Spleen (tissue), 11 donors: ENCODE measurements around the gene G3BP1. TPM values are rescaled to one million over a fixed set of nuclear protein-coding genes. Genes with fewer than 3 reads are reported as not detected.
A peak's percentile ranks its signal among the peaks of the same experiment; 100 is the strongest.

Experiments used
- DNase-seq: peaks from one replicate; pipeline ENCODE4 v3.0.0-alpha.2; 2020
- H3K27ac ChIP-seq, 8 donors: fragments of 200-600 bp; sonication (generic) in 7 of 8; 1 replicate in 4 of 8; 2 replicates in 4 of 8; pipeline versions ENCODE4 v1.5.0 to v1.8.0; 2016 to 2021; ENCODE audit warnings: inconsistent platforms in 4 of 8, mild to moderate bottlenecking in 4 of 8, moderate library complexity in 1 of 8
- H3K27me3 ChIP-seq, 7 donors: fragments of 200-600 bp; sonication (generic) in 6 of 7; replicated peaks in 1 of 7; 1 replicate in 4 of 7; 2 replicates in 3 of 7; pipeline versions ENCODE4 v1.5.0 to v1.8.0; 2016 to 2021; ENCODE audit warnings: inconsistent platforms in 3 of 7, mild to moderate bottlenecking in 1 of 7
- H3K36me3 ChIP-seq, 6 donors: fragments of 200-600 bp; sonication (generic) in 5 of 6; 1 replicate in 4 of 6; 2 replicates in 2 of 6; pipeline versions ENCODE4 v1.5.0 to v1.8.0; 2016 to 2021; ENCODE audit warnings: inconsistent platforms in 2 of 6
- H3K4me1 ChIP-seq, 6 donors: fragments of 200-600 bp; sonication (generic) in 5 of 6; 1 replicate in 3 of 6; 2 replicates in 3 of 6; pipeline versions ENCODE4 v1.5.0 to v1.8.0; 2016 to 2021; ENCODE audit warnings: inconsistent platforms in 3 of 6
- H3K4me3 ChIP-seq, 8 donors: fragments of 200-600 bp; sonication (generic) in 7 of 8; 1 replicate in 4 of 8; 2 replicates in 4 of 8; pipeline versions ENCODE4 v1.5.0 to v1.8.0; 2016 to 2021; ENCODE audit warnings: inconsistent platforms in 4 of 8, mild to moderate bottlenecking in 4 of 8, moderate library complexity in 2 of 8
- H3K9me3 ChIP-seq, 8 donors: fragments of 200-600 bp; sonication (generic) in 7 of 8; 1 replicate in 4 of 8; 2 replicates in 4 of 8; pipeline versions ENCODE4 v1.5.0 to v1.8.0; 2016 to 2021; ENCODE audit warnings: inconsistent platforms in 4 of 8
- POLR2A ChIP-seq, 3 donors: fragments of 450-650 bp; IDR thresholded peaks; one replicate each; pipeline ENCODE4 v1.5.1; 2017; ENCODE audit warnings: antibody characterized with exemption in 3 of 3, mild to moderate bottlenecking in 1 of 3
- POLR2AphosphoS5 ChIP-seq, 3 donors: sonication (generic); formaldehyde crosslinking; IDR thresholded peaks; one replicate each; pipeline ENCODE4 v1.5.1; 2017; ENCODE audit warnings: antibody characterized with exemption in 3 of 3
- WGBS, 5 donors: extraction: QIAGEN DNeasy Blood & Tissue Kit in 3 of 5; methylation state at CpG; one replicate each; pipeline versions ENCODE4 v1.1.5 to v1.1.7; 2013 to 2018; 5-methylcytosine and 5-hydroxymethylcytosine counted together
- intact Hi-C: fragments of 100-400 bp; cut with DNase I; formaldehyde crosslinking; loops from one replicate; pipeline ENCODE4 v1.15.0; 2023; ENCODE audit warnings: low total_unique reads
- polyA plus RNA-seq, 3 donors: library from polyadenylated mRNA; stranded (reverse); fragments of 200-250 nt; gene quantifications; one replicate each; pipeline ENCODE4 v1.2.1, GENCODE V29; 2013
- total RNA-seq, 7 donors: library from RNA; depleted of rRNA in 3 of 7; stranded (reverse); fragments of >200 nt in 3 of 7; fragmentation: NEBNext Ultra II Directional in 4 of 7; extraction: Animal tissue kit (Norgen Biotek cat#: 25700) in 4 of 7; gene quantifications; one replicate each; pipeline versions ENCODE4 v1.1.0 to v1.2.1, GENCODE V29; 2016 to 2021
- TF ChIP-seq, protein P1 (sequence below), 11 experiments: fragments of 200-600 bp in 7 of 11; fragments of 450-650 bp in 4 of 11; sonication (generic) in 4 of 11; IDR thresholded peaks in 8 of 11; conservative IDR thresholded peaks in 3 of 11; 1 replicate in 7 of 11; 2 replicates in 4 of 11; pipeline versions ENCODE4 v1.4.0 to v1.8.0; 2016 to 2021; ENCODE audit warnings: antibody characterized with exemption in 11 of 11, inconsistent platforms in 4 of 11, mild to moderate bottlenecking in 1 of 11
- donor health status: healthy with polysubstance abuse.
- donor health status: DM: no; HTN: no; CAD: no; lungs with moderate emphysema.
- donor health status: DM: no; HTN: no; CAD: no.
- donor health status: Bipolar disorder and iron deficiency.
- donor health status: healthy.
- donor health status: DM: no; HTN: no; CAD: no.
- donor health status: DM: yes; HTN: yes; CAD: no.

The G3BP1 gene
- total and polyA plus RNA-seq, 10 donors: 16.1 to 167 (median 151) TPM

DNA sequence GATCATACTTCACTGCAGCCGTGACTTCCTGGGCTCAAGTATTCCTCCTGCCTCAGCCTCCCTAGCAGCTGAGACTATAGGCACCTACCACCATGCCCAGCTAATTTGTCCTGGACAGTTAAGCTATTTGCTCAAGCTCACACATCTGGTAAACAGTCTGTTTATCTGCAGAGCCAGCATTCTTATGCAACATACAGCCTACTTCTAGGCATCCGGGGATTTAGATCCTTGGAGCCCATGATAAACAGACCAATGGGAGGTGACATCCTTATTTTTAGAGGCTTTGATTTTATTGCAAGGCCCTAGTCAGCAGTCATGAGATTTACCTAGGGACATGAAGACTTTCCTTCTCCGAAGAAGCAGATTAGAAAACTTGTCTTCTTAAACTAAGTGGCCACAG lies 34.3 kb upstream of the G3BP1 start:
- H3K9me3 ChIP-seq: no peaks in the 10 kb centered on the region
- 82 to 96% (median 94%) methylated on average over 3 of the region's 3 CpGs for WGBS, 5 donors
- intact Hi-C loops: no loop called here

DNA sequence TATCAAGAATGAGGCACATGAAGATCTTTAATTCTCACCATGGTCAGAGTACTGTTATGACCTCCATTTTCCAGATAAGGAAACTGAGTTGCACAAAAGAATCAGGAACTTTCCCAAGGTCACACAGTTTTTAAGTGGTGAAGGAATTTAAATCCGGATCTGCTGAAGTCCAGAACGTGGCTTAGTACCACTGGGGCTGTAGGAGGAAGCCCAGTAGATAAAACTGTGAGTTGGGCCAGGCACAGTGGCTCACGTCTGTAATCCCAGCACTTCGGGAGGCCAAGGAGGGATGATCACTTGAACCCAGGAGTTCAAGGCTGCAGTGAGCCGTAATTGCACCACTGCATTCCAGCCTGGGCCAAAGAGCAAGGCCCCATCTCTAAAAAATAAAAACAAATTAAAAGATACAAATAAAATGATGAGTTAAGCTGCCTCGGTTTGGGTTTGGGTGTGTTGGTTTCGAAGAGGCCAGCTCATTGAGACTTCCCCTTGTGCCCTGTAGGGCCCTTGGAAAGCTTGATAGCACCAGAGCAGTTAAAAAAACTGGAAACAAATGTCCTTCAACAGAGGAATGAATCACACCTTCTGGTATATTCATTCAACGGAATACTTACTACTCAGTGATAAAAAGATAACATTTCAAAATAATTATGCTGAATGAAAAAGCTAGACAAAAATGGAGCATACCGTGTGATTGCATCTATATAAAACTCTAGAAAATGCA lies 33.5 kb upstream of the G3BP1 start:
- peaks cover 10 to 52% (median 27%) of the 10 kb centered on the region in 6 donors for H3K4me1 ChIP-seq
- intact Hi-C loops: no loop called here
- WGBS, 5 donors: 49 to 73% (median 59%) methylated on average over 8 to 9 of the region's 9 CpGs
- TF ChIP-seq, protein P1, sequence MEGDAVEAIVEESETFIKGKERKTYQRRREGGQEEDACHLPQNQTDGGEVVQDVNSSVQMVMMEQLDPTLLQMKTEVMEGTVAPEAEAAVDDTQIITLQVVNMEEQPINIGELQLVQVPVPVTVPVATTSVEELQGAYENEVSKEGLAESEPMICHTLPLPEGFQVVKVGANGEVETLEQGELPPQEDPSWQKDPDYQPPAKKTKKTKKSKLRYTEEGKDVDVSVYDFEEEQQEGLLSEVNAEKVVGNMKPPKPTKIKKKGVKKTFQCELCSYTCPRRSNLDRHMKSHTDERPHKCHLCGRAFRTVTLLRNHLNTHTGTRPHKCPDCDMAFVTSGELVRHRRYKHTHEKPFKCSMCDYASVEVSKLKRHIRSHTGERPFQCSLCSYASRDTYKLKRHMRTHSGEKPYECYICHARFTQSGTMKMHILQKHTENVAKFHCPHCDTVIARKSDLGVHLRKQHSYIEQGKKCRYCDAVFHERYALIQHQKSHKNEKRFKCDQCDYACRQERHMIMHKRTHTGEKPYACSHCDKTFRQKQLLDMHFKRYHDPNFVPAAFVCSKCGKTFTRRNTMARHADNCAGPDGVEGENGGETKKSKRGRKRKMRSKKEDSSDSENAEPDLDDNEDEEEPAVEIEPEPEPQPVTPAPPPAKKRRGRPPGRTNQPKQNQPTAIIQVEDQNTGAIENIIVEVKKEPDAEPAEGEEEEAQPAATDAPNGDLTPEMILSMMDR (IDR thresholded peaks at IDR 0.05 in 8 of 11, conservative IDR thresholded peaks at IDR 0.05 in 3 of 11): no peak
- TF ChIP-seq POLR2AphosphoS5 (IDR thresholded peaks at IDR 0.05) (no peak), POLR2A (IDR thresholded peaks at IDR 0.05) (no peak)
- H3K4me3 ChIP-seq: no peak overlapping the region
- peak overlapping the region in 4 of 8 donors; percentile 1 to 47 (median 32) for H3K27ac ChIP-seq
- peaks cover 0 to 63% (median 10%) of the 10 kb centered on the region in 6 donors for H3K36me3 ChIP-seq
- no peaks in the 10 kb centered on the region for H3K9me3 ChIP-seq
- H3K27me3 ChIP-seq: no peaks in the 10 kb centered on the region
- no peak for DNase-seq

More for the DNA sequence above, 34.3 kb upstream of the G3BP1 start:
- Histone ChIP-seq H3K27ac (peak overlapping the region in 4 of 8 donors; percentile 1 to 47 (median 34)), H3K36me3 (peaks cover 0 to 57% (median 5%) of the 10 kb centered on the region in 6 donors), H3K4me1 (peaks cover 10 to 52% (median 26%) of the 10 kb centered on the region in 6 donors), H3K27me3 (no peaks in the 10 kb centered on the region), H3K4me3 (no peak overlapping the region)
- DNase-seq: no peak
- TF ChIP-seq POLR2AphosphoS5 (IDR thresholded peaks at IDR 0.05): no peak

DNA sequence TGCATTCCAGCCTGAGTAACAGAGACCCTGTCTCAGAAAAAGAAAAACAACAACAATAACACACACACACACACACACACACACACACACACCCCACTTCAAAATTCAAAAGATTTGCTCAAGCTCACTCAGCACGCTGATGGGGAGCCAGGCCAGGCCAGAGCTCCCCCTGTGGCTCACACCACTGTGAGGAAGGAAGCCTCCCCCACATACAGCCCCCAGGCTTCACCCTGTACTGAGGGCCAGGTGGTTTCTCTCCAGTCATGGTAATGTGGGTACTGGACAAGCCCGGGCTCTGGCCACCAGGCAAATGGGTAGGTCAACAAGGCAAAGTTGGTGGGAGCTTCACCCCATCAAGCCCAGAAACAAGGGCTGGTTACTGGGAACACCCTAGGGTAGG lies 32.4 kb upstream of the G3BP1 start:
- peaks cover 0 to 66% (median 13%) of the 10 kb centered on the region in 6 donors for H3K36me3 ChIP-seq
- intact Hi-C loops: no loop called here

DNA sequence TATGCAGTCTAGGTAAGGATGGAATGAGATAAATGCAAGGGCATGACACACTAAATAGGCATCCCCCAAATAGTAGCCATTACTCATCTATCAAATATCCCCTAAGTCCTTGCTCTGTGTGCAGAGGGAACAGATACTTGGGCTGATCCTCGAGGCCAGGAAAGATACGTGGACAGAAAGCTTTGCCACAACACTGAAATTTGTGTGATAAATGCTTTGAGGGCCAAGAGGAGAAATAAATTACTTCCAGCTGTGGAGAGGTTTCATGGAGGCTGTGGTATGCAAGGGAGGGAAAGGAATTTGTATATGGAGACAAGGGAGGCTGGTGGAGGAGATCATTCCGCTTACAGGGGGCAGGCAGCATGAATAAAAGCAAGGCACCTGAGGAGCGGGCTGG lies 31.8 kb upstream of the G3BP1 start:
- Histone ChIP-seq H3K4me3 (no peak overlapping the region), H3K27ac (peak overlapping the region in 7 of 8 donors; percentile 16 to 52 (median 47)), H3K9me3 (no peaks in the 10 kb centered on the region), H3K36me3 (peaks cover 0 to 71% (median 15%) of the 10 kb centered on the region in 6 donors), H3K4me1 (peaks cover 10 to 60% (median 33%) of the 10 kb centered on the region in 6 donors), H3K27me3 (no peaks in the 10 kb centered on the region)
- intact Hi-C loops: loop anchor here (5.0 to 10.0 kb wide), 2 partner anchors 83 to 295 kb away; partner anchors contain the start of gene SLC36A1
- 69 to 90% (median 76%) methylated on average over 4 of the region's 4 CpGs for WGBS, 5 donors
- TF ChIP-seq POLR2A (IDR thresholded peaks at IDR 0.05) (no peak), POLR2AphosphoS5 (IDR thresholded peaks at IDR 0.05) (no peak)
- TF ChIP-seq, protein P1 (IDR thresholded peaks at IDR 0.05 in 8 of 11, conservative IDR thresholded peaks at IDR 0.05 in 3 of 11): no peak
- no peak for DNase-seq

More for the DNA sequence above, 32.4 kb upstream of the G3BP1 start:
- no peak for DNase-seq
- no peak overlapping the region for H3K4me3 ChIP-seq
- TF ChIP-seq POLR2A (IDR thresholded peaks at IDR 0.05) (no peak), POLR2AphosphoS5 (IDR thresholded peaks at IDR 0.05) (no peak)
- TF ChIP-seq, protein P1 (IDR thresholded peaks at IDR 0.05 in 8 of 11, conservative IDR thresholded peaks at IDR 0.05 in 3 of 11): no peak
- WGBS, 5 donors: 72 to 83% (median 76%) methylated on average over 2 of the region's 2 CpGs
- H3K27me3 ChIP-seq: no peaks in the 10 kb centered on the region
- peak overlapping the region in 7 of 8 donors; percentile 16 to 52 (median 47) for H3K27ac ChIP-seq
- H3K4me1 ChIP-seq: peaks cover 10 to 55% (median 28%) of the 10 kb centered on the region in 6 donors
- no peaks in the 10 kb centered on the region for H3K9me3 ChIP-seq
